ENCODE measurements around the gene UCP3. TPM values are rescaled to one million over a fixed set of nuclear protein-coding genes. Genes with fewer than 3 reads are reported as not detected.

UCP3 gene
- total and polyA plus RNA-seq, 2 donors (not counting 1 experiment from before 2014, with no cell fraction given), result 8.9 to 11.0 TPM

GRCh38 chr11:73972620-73973449 is 36.0 kb downstream of the UCP3 start:
- no peaks in the 10 kb centered on the region for H3K9me3 Mint-ChIP-seq (ENCODE audit: insufficient read depth)
- Histone ChIP-seq H3K4me2 (replicated peaks; ENCODE audit: low read depth, low read length, poor library complexity, severe bottlenecking) (peak overlapping the region; percentile 60), H3K4me1 (ENCODE audit: control insufficient read depth in 2 of 2, insufficient read depth in 2 of 2, low read length in 2 of 2) (peaks cover 93 to 100% of the 10 kb centered on the region in 2 donors), H3K27me3 (replicated peaks in 1 of 4; ENCODE audit: control extremely low read depth in 1 of 4, control insufficient read depth in 3 of 4, insufficient read depth in 4 of 4, low read length in 3 of 4) (no peaks in the 10 kb centered on the region), H3K9ac (ENCODE audit: low read length) (no peak overlapping the region), H4K20me1 (ENCODE audit: control insufficient read depth, insufficient read depth, low read length, poor library complexity, severe bottlenecking) (peaks cover 49% of the 10 kb centered on the region), H3K79me2 (ENCODE audit: control insufficient read depth, insufficient read depth, low read length) (peaks cover 14% of the 10 kb centered on the region), H3K9me3 (ENCODE audit: control extremely low read depth in 1 of 3, control insufficient read depth in 2 of 3, insufficient read depth in 1 of 3, low read length in 2 of 3) (no peaks in the 10 kb centered on the region), H3K27ac (ENCODE audit: low read length in 2 of 2) (peak overlapping the region; percentile 49 to 94), H3K4me3 (ENCODE audit: control extremely low read depth in 1 of 5, extremely low read depth in 1 of 5, insufficient read depth in 1 of 5, low read depth in 2 of 5, low read length in 4 of 5) (no peak overlapping the region), H2AFZ (ENCODE audit: insufficient read depth, low read depth, low read length, poor library complexity, severe bottlenecking) (no peak overlapping the region), H3K36me3 (replicated peaks in 1 of 2; ENCODE audit: control extremely low read depth in 1 of 2, control insufficient read depth in 1 of 2, extremely low read depth in 1 of 2, insufficient read depth in 2 of 2, low read length in 1 of 2) (peaks cover 16 to 39% of the 10 kb centered on the region in 2 experiments)
- peak overlapping the region; percentile 96 for H3K27ac Mint-ChIP-seq
- TF ChIP-seq EZH2 (IDR thresholded peaks at IDR 0.05; ENCODE audit: borderline replicate concordance, insufficient read depth, low read depth, low read length, poor library complexity, severe bottlenecking) (no peak), CTCF (IDR thresholded peaks at IDR 0.05) (no peak)
- DNase-seq, result peak; percentile 48
- intact Hi-C loops (cut with micrococcal nuclease), result no loop called here
- H3K4me3 Mint-ChIP-seq, result peak overlapping the region; percentile 26
- peaks cover 96% of the 10 kb centered on the region for H3K4me1 Mint-ChIP-seq
- POLR2A ChIA-PET, result interaction anchor here (0.7 to 9.4 kb wide), 7 partner anchors 9 to 198 kb away, joined by 3 to 155 read pairs (median 4); partner anchors contain the start of genes C2CD3 and UCP2
- no peak for ATAC-seq (ENCODE audit: low read depth)
- CTCF ChIA-PET, result interaction anchor here (1.1 to 9.9 kb wide), 6 partner anchors 9 to 61 kb away, joined by 3 to 97 read pairs (median 4); partner anchors contain the start of gene UCP2
- no peaks in the 10 kb centered on the region for H3K27me3 Mint-ChIP-seq
- 71% methylated on average over 5 of the region's 11 CpGs for WGBS (ENCODE audit: insufficient coverage)

DNA sequence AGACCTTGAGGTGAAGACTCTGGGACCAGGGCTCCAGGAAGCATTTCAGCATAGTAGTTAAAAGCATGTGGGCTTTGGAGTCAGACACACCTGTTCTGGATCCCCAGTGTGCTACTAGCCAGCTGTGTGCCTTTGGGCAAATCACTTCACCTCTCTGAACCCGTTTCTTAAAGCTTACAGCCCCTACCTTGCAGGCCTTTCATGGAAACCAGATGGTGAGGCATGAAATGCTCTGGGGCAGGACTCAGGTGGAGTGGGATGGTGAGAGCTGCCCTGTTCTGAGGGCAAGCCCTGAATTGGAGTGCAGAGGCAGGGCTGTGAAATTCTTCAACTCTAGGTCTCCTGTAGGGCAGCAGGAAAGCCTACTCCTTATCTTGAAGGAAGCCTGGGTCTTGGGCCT is 36.7 kb downstream of the UCP3 start:
- Histone ChIP-seq H2AFZ (ENCODE audit: insufficient read depth, low read depth, low read length, poor library complexity, severe bottlenecking) (no peak overlapping the region), H3K27ac (ENCODE audit: low read length in 2 of 2) (peak overlapping the region; percentile 19 to 94), H3K4me3 (ENCODE audit: control extremely low read depth in 1 of 5, extremely low read depth in 1 of 5, insufficient read depth in 1 of 5, low read depth in 2 of 5, low read length in 4 of 5) (no peak overlapping the region), H3K9me3 (ENCODE audit: control extremely low read depth in 1 of 3, control insufficient read depth in 2 of 3, insufficient read depth in 1 of 3, low read length in 2 of 3) (no peaks in the 10 kb centered on the region), H3K79me2 (ENCODE audit: control insufficient read depth, insufficient read depth, low read length) (peaks cover 7% of the 10 kb centered on the region), H4K20me1 (ENCODE audit: control insufficient read depth, insufficient read depth, low read length, poor library complexity, severe bottlenecking) (peaks cover 42% of the 10 kb centered on the region), H3K27me3 (replicated peaks in 1 of 4; ENCODE audit: control extremely low read depth in 1 of 4, control insufficient read depth in 3 of 4, insufficient read depth in 4 of 4, low read length in 3 of 4) (no peaks in the 10 kb centered on the region), H3K36me3 (replicated peaks in 1 of 2; ENCODE audit: control extremely low read depth in 1 of 2, control insufficient read depth in 1 of 2, extremely low read depth in 1 of 2, insufficient read depth in 2 of 2, low read length in 1 of 2) (peaks cover 11 to 33% of the 10 kb centered on the region in 2 experiments), H3K4me2 (replicated peaks; ENCODE audit: low read depth, low read length, poor library complexity, severe bottlenecking) (peak overlapping the region; percentile 24), H3K9ac (ENCODE audit: low read length) (no peak overlapping the region), H3K4me1 (ENCODE audit: control insufficient read depth in 2 of 2, insufficient read depth in 2 of 2, low read length in 2 of 2) (peaks cover 86 to 95% of the 10 kb centered on the region in 2 donors)
- no CpG with 5 or more reads among the region's 1 CpG for WGBS (ENCODE audit: insufficient coverage)
- H3K27me3 Mint-ChIP-seq, result no peaks in the 10 kb centered on the region
- ATAC-seq (ENCODE audit: low read depth) (no peak), DNase-seq (peak; percentile 46)
- H3K9me3 Mint-ChIP-seq (ENCODE audit: insufficient read depth), result no peaks in the 10 kb centered on the region
- peak overlapping the region; percentile 26 for H3K4me3 Mint-ChIP-seq
- peak overlapping the region; percentile 96 for H3K27ac Mint-ChIP-seq
- CTCF ChIA-PET, result interaction anchor here (1.1 to 9.9 kb wide), 4 partner anchors 8 to 62 kb away, joined by 3 to 97 read pairs (median 4); partner anchors contain the start of gene UCP2
- intact Hi-C loops (cut with micrococcal nuclease), result no loop called here
- TF ChIP-seq CTCF (IDR thresholded peaks at IDR 0.05) (no peak), EZH2 (IDR thresholded peaks at IDR 0.05; ENCODE audit: borderline replicate concordance, insufficient read depth, low read depth, low read length, poor library complexity, severe bottlenecking) (no peak)
- peaks cover 91% of the 10 kb centered on the region for H3K4me1 Mint-ChIP-seq
- POLR2A ChIA-PET, result interaction anchor here (0.7 to 9.4 kb wide), 5 partner anchors 9 to 56 kb away, joined by 3 to 155 read pairs (median 4); partner anchors contain the start of gene UCP2

All from B cell (primary cell).